ENCODE measurements around the gene RTBDN. TPM values are rescaled to one million over a fixed set of nuclear protein-coding genes. Genes with fewer than 3 reads are reported as not detected.
"Not testable (repeated sequence)": the region's sequence is repeated elsewhere in the genome, so short reads cannot be mapped to it uniquely, and the experiment has no call there.

RTBDN gene
- total RNA-seq, 1 experiment from 2014 or later, result 0.21 TPM

DNA sequence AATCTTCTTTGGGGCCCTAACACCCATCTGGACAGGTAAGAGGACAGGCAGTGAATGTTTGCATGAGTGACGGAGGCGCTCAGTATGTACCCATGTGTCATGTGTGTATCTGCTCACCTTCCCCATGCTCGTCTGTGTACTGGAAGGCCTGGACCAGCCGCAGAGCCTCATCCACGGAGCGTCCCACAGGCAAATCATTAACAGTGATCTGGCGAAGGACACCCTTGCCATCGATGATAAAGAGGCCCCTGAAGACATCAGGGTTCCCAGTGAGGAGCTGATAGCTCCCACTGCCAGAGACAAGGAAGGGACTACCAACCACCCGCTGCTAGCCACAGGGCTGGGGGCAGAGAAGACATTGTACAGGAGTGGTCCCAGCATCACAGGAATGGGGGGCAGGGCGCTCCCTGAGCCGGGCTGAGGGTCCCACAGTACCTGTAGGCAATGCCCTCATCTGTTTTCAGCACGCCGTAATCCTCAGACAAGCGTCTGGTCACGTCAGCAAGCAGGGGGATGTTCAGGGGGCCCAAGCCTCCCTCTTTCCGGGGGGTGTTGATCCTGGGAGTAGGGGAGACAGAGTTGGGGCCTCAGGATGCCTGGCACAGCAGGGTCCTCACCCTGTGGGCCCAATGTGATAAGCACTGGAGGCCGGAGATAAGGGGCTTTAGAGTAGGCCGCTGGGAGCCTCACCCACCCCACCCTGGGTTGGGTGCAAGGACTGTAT is 34.5 kb downstream of the RTBDN start:
- in situ Hi-C loops (cut with HindIII; ENCODE audit: low pct_unique_long_range_greater_than_20kb, low sequenced_read_pairs), result no loop called here
- no peak for DNase-seq (ENCODE audit: low read depth, low spot score)

DNA sequence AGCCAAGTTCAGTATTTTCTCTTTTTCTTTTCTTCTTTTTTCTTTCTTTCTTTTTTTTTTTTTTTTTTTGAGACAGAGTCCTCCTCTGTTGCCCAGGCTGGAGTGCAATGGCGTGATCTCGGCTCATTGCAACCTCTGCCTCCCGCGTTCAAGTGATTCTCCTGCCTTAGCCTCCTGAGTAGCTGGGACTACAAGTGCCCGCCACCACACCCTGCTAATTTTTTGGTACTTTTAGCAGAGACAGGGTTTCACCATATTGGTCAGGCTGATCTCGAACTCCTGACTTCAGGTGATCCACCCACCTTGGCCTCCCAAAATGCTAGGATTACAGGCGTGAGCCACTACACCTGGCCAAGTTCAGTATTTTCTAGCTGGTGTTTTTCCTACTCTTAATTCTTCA is 36.8 kb downstream of the RTBDN start:
- in situ Hi-C loops (cut with HindIII; ENCODE audit: low pct_unique_long_range_greater_than_20kb, low sequenced_read_pairs); DNase-seq (ENCODE audit: low read depth, low spot score): not testable (repeated sequence)

DNA sequence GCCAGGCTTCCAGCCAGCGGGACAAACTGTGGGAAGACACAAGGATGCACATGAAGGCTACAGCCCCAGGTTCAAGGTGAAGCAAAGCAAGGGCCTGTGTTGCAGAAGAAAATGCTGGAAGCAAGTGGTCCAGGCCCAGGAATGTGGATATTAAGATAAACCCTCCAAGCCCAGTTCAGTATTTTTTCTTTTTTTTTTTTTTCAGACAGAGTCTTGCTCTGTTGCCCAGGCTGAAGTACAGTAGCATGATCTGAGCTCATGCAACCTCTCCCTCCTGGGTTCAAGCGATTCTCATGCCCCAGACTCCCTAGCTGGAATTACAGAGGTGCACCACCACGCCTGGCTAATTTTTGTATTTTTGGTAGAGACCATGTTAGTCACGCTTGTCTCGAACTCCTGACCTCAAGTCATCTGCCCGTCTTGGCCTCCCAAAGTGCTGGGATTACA is 37.2 kb downstream of the RTBDN start:
- no peak for DNase-seq (ENCODE audit: low read depth, low spot score)
- in situ Hi-C loops (cut with HindIII; ENCODE audit: low pct_unique_long_range_greater_than_20kb, low sequenced_read_pairs), result no loop called here

GRCh38 chr19:12796146-12797071 is 38.0 kb downstream of the RTBDN start:
- DNase-seq (ENCODE audit: low read depth, low spot score), result peak; percentile 84
- in situ Hi-C loops (cut with HindIII; ENCODE audit: low pct_unique_long_range_greater_than_20kb, low sequenced_read_pairs), result no loop called here

DNA sequence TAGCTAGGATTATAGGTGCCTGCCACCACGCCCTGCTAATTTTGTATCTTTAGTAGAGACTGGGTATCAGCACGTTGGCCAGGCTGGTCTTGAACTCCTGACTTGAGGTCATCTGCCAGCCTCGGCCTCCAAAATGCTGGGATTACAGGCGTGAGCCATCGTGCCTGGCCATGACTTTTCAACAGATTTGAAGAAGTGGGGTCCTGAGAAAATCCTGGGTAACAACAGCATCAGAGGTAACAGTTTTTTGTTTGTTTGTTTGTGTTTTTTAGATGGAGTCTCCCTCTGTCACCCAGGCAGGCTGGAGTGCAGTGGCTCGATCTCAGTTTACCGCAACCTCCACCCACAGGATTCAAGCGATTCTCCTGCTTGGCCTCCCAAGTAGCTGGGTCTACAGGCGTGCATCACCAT is 39.4 kb downstream of the RTBDN start:
- DNase-seq (ENCODE audit: low read depth, low spot score), result no peak

DNA sequence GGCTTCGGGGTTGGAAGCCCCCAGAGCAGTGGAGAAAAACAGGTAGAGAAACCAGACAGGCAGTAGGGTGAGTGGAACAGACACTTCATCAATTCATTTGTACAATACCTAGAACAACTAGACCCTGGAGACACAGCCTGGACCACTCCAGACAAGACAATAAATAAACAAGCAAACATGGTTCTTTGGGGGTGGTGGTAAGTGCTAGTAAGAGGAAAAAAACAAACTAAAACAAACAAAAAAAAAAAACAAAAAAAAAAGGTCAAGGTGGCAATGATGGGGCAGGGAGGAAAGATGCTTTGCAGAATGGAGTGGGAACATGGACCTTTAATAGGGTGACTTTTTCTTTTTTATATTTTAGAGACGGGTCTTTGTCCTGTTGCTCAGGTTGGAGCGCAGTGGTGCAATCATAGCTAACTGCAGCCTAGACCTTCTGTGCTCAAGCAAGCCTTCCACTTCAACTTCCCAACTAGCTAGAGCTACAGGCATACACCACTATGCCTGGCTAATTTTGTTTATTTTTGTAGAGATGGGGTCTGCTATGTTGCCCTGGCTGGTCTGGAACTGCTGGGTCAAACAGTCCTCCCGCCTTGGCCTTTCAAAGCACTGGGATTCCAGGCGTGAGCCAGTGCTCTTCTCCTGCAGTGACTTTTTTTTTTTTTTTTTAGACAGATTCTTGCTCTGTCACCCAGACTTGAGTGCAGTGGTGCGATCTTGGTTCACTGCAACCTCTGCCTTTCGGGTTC is 40.0 kb downstream of the RTBDN start:
- in situ Hi-C loops (cut with HindIII; ENCODE audit: low pct_unique_long_range_greater_than_20kb, low sequenced_read_pairs), result no loop called here
- no peak for DNase-seq (ENCODE audit: low read depth, low spot score)

More for the DNA sequence above, 39.4 kb downstream of the RTBDN start:
- in situ Hi-C loops (cut with HindIII; ENCODE audit: low pct_unique_long_range_greater_than_20kb, low sequenced_read_pairs), result no loop called here

- in situ Hi-C loops (cut with HindIII; ENCODE audit: low pct_unique_long_range_greater_than_20kb, low sequenced_read_pairs), result no loop called here
These were observed 40.8 kb downstream of the RTBDN start for GRCh38 chr19:12793290-12794195.

GRCh38 chr19:12792853-12793289 is 41.5 kb downstream of the RTBDN start:
- in situ Hi-C loops (cut with HindIII; ENCODE audit: low pct_unique_long_range_greater_than_20kb, low sequenced_read_pairs), result no loop called here
- no peak for DNase-seq (ENCODE audit: low read depth, low spot score)

More at GRCh38 chr19:12793290-12794195, 40.8 kb downstream of the RTBDN start:
- DNase-seq (ENCODE audit: low read depth, low spot score), result peak; percentile 87

DNA sequence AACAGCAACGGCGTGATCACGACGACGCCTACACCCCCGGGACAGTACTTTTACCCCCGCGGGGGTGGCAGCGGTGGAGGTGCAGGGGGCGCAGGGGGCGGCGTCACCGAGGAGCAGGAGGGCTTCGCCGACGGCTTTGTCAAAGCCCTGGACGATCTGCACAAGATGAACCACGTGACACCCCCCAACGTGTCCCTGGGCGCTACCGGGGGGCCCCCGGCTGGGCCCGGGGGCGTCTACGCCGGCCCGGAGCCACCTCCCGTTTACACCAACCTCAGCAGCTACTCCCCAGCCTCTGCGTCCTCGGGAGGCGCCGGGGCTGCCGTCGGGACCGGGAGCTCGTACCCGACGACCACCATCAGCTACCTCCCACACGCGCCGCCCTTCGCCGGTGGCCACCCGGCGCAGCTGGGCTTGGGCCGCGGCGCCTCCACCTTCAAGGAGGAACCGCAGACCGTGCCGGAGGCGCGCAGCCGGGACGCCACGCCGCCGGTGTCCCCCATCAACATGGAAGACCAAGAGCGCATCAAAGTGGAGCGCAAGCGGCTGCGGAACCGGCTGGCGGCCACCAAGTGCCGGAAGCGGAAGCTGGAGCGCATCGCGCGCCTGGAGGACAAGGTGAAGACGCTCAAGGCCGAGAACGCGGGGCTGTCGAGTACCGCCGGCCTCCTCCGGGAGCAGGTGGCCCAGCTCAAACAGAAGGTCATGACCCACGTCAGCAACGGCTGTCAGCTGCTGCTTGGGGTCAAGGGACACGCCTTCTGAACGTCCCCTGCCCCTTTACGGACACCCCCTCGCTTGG is 42.1 kb downstream of the RTBDN start:
- peak; percentile 48 for DNase-seq (ENCODE audit: low read depth, low spot score)
- in situ Hi-C loops (cut with HindIII; ENCODE audit: low pct_unique_long_range_greater_than_20kb, low sequenced_read_pairs), result no loop called here

- in situ Hi-C loops (cut with HindIII; ENCODE audit: low pct_unique_long_range_greater_than_20kb, low sequenced_read_pairs), result no loop called here
- peak; percentile 94 for DNase-seq (ENCODE audit: low read depth, low spot score)
These were observed 42.9 kb downstream of the RTBDN start, which contains the start of gene JUNB for GRCh38 chr19:12791345-12792050. Gene JUNB, plus strand, starts transcription at chr19:12791486. Its CDS starts 286 bp downstream, at chr19:12791772.

DNA sequence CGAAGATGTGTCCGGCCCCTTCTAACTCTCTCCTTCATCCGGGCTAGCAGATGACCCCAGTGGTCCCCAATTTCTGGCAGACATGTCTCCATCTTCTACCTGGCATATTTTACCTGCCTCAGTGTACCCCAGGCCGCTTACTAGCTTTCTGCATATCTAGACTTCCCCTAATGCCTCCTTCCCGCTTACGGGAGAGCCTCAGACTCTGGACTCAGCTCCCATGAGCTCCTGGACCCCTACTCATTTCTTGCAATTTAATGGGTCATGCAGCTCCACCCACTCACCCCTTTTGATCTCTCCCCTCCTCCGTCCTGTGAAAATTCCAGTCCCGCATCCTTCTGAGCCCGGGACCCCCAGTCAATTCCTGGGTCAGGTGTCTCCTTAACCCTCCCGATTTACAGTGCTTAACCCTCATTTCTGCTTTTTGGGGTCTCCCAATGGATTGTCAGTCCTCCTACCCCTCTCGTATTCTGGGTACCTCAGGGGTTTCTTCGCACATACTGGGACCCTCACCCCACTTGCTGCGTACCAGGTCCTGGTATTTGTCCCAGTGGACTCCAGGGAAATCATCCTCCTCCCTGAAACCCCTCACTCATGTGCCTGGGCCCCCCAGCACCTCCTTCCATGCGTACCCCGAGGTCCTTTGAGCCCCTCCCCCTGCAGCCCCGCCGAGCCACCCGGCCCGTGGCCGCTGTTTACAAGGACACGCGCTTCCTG is 43.6 kb downstream of the RTBDN start:
- DNase-seq (ENCODE audit: low read depth, low spot score), result no peak
- in situ Hi-C loops (cut with HindIII; ENCODE audit: low pct_unique_long_range_greater_than_20kb, low sequenced_read_pairs), result no loop called here

- in situ Hi-C loops (cut with HindIII; ENCODE audit: low pct_unique_long_range_greater_than_20kb, low sequenced_read_pairs), result no loop called here
- DNase-seq (ENCODE audit: low read depth, low spot score), result no peak
These were observed 44.3 kb downstream of the RTBDN start for GRCh38 chr19:12789904-12790619.

DNA sequence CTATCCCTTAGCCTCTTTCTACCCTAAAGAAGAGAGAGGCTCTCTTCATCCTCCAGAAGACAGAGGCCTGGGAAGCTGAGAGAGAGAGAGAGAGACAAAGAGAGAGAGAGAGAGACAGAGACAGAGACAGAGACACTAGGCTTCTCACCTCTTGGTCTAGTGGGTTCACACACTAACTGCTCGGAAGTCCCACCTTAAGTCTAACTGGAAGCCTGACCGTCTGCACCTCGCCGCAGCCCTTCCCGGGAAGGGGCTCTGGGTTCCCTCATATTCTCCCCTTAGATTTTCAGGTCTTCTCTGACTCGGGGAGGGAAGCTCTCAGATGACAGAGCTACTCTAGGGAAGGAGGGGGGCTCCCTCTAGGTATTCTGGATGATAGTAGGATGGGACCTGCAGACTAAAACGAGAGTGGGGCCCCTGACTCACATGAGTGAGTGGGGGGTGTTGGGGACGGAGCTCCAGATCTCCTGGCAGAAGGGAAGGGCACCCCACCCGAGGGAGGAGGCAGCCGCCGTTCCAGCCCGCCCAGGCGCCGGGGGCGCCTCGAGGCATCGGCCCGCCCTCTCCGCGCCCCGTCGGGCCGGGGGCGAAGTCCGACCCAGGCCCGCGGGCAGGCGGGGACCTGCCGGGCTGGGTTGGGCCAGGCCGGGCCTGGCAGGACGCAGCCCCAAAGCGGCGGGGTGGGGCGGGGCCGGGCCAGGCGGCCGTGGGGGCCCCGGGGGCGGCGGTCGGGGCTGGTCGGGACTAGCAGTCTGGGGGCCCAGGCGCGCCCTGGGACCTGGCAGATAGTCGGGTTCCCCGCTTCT is 45.1 kb downstream of the RTBDN start:
- no peak for DNase-seq (ENCODE audit: low read depth, low spot score)
- in situ Hi-C loops (cut with HindIII; ENCODE audit: low pct_unique_long_range_greater_than_20kb, low sequenced_read_pairs), result no loop called here

DNA sequence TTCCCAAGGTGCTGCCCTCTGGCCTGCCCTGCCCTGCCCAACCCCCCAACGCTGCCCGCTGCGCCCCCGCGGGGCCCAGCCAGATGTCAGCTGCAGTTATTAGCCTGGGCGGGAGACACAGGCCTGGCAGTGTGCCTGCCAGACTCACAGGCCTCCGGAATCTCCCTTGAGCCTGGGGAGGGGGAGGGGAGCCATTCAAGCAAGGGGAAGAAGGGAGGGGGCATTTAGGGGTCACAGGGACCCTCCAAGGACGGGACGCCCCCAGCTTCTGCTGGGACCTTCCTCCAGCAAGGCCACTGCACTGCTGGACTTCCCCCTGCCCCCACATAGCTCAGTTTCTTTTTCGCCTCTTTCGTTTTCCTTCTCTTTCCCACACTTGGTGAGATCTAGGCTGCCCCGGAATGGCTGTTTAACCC is 45.7 kb downstream of the RTBDN start:
- in situ Hi-C loops (cut with HindIII; ENCODE audit: low pct_unique_long_range_greater_than_20kb, low sequenced_read_pairs), result no loop called here
- peak; percentile 61 for DNase-seq (ENCODE audit: low read depth, low spot score)

Measured in SK-MEL-5 (cell line).